COR-L47 (cell line): ENCODE results near the gene ZNRF2.
"Not testable (repeated sequence)": the region's sequence is repeated elsewhere in the genome, so short reads cannot be mapped to it uniquely, and the experiment has no call there.

Experiments used
- DNase-seq: peaks from one replicate; lab custom pipeline; 2025; lab: John Stamatoyannopoulos, UW

ZNRF2 gene

DNA sequence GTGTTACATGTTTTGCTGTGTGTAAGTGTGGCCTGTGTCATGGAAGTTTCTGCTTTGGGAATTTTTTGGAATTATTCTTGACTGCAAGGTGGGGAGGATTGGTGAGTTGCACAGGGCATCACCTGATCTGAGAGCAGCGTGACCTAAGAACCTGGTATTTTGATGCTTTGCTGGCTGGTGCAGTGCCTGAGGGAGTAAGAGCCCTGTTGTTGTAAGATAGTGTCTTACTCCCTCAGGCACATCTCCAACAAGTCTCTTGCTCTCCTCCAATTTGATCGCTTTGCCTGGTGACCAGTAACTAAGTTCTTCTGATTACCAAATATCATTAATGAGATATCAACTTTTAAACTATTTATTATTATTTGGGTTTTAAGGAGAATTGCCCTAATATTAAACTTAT lies 5.2 kb downstream of the ZNRF2 start:
- DNase-seq, result not testable (repeated sequence)

DNA sequence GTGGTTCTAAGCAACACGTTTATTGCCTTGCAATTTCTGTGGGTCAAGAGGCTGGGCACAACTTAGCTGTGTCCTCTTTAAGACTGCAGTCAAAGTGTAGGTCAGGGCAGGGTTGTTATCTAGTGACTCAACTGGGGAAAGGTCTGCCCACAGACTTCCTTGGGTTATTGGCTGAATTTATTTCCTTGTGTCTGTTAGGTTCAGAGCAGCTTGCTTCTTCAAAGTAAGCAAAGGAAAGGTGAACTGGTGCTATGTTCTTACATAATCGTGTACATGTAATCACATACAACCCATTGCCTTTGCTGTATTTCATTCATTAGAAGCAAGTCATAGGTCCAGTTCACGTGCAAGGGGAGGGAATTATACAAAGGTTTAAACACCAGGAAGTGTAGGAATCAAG lies 5.9 kb downstream of the ZNRF2 start:
- DNase-seq, result not testable (repeated sequence)

DNA sequence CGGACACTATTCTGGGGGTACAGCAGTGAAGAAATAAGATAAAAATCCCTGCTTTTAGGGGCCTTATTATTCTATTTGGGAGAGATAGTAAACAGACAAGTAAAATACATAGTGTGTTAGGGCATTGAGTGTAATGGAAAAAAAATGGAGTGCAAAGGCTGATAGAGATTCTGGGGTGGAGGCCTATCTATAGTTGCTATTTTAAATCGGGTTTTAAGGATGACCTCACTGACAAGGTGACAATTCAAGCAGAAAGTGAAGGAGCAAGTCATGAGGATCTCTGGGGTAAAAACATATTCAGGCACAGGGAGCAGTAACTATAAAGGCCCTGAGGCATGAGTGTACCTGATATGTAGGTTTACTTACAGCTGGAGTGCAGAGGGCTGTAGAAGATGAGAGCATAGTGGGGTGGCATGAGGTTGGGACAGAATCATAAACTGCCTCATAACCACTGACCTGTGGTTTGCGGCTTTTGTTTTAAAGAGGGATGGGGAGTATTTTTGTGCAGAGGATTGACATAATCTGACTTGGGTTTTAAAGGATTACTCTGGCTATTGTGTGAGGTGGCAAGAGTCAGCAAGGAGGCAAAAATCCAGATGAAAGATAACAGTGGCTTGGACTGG lies 8.1 kb downstream of the ZNRF2 start:
- DNase-seq, result not testable (repeated sequence)

DNA sequence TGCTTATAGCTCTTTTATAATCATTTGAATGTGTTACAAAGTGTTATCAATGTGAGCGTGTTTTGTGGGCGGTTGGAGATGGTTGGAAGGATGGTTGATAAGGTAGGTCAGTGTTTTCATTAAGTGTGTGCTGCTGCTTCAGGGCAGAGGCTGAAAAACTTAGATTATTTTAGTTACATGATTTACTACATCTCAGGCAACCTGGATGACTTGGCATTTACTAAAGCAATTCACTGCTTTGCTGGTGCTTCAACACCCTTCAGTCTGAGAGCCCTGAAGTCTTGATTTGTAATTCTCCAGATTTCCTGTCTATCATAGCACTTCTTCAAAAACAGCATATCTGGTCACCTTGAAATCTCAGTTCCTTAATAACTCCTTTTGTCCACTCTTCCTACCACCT lies 11.9 kb downstream of the ZNRF2 start:
- not testable (repeated sequence) for DNase-seq

DNA sequence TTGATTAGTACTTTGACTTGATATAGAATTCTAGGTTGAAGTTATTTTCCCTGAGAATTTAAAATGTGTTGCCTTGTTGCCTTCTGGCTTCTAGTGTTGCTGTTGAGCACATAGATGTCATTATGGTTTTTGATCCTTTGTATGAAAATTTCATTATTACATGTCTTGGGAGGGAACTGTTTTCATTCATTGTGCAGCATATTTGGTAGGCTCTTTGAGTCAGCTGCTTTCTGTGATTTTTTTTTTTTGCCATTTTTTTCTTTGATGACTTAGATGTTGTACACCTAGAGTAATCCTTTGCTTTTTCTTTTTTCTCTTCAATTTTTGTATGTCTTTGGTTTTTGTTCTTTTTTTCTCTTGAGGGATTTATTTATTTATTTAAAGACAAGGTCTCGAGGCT lies 13.1 kb downstream of the ZNRF2 start:
- DNase-seq, result not testable (repeated sequence)

DNA sequence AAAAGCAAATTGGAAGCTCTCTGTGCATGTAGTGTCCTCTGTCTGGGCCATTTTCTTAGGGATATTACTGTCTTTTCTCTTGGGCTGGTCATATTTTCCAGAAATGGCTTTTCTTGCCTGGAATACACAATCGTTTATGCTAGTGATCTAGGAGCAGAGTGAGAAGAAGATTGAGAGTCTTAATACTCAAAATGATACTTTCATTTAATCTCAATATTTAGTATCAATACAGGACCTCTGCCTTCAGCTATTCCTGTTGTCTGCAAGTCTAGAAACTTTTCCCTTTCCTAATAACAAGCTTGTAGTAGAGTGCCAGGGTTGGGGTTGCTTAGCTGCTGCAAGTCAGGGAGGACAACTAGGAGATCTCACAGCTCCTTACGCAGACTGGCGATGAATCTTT lies 14.0 kb downstream of the ZNRF2 start:
- DNase-seq, result not testable (repeated sequence)

DNA sequence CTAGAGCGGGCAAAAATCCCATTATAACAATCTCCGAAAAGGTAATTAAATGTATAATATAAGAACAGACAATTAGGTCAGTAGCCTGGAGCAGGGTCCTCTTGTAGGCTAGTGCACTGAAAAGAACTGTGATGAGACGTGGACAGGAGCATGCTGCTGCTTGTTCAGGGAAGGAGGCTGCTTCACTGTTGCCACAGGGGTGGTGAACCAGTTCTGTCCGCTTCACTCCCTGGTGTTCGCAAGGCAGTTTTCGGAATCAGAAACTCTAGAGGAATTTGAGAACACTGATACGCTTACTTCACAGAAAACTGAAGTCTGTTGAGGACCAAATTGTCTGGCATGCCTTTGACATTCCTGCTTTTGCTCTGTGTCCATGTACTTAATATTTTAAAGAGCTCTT lies 17.4 kb downstream of the ZNRF2 start:
- no peak for DNase-seq

DNA sequence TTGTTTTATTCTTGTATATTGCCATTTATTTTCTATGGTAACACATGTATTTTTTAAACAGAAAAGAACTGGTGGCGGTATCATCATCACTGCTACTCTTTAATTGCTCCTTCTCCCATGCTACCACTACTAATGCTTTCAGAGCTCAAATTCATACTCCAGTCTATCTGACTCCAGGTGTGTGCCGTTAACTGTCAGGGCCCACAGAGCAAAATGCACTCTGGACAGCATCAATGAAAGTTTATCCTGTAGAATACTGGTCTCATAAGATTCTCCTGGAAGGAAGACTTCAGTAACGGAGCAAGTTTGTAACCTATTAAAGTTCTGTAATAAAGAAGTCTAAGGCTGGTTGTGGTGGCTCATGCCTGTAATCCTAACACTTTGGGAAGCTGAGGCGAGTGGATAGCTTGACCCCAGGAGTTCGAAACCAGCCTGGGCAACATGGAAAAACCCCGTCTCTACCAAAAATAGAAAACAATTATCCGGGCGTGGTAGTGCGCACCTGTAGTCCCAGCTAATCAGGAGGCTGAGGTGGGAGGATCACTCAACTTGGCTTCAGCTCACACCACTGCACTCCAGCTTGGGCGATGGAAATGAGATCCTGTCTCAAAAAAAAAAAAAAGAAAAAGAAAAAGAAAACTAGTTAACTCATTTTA lies 18.4 kb downstream of the ZNRF2 start:
- no peak for DNase-seq

DNA sequence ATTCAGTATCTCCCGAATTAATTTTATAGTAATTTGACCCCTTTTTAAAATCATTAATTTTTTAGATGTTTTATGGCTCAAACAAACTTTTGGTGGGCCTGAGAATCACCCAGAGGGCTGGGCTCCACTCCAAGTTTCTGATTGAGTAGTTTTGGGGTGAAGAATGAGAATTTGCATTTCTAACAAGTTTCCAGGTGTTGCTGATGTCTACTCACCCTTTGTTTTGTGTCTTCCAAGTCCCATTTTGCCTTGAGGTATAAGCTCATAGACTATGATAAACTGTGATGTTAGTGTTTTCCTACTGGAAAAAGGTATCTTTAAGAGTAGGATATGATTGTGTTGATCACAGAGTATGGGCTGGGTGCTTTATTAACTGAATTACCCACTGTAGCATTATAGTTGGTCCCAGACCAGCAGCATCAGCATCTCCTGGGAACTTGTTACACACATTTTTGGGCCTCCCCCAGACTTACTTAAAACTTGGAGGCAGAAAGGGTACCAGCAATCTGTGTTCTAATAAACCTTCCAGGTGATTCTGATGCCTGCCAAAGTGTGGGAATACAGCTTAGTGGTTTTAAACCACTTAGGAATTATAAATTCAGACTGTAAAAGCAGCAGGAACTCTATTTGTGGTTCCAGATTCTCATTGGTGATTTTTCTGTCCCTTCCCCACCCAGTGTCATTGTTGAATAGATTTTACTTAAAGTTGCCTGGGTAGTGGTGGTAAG lies 19.1 kb downstream of the ZNRF2 start:
- DNase-seq, result no peak

DNA sequence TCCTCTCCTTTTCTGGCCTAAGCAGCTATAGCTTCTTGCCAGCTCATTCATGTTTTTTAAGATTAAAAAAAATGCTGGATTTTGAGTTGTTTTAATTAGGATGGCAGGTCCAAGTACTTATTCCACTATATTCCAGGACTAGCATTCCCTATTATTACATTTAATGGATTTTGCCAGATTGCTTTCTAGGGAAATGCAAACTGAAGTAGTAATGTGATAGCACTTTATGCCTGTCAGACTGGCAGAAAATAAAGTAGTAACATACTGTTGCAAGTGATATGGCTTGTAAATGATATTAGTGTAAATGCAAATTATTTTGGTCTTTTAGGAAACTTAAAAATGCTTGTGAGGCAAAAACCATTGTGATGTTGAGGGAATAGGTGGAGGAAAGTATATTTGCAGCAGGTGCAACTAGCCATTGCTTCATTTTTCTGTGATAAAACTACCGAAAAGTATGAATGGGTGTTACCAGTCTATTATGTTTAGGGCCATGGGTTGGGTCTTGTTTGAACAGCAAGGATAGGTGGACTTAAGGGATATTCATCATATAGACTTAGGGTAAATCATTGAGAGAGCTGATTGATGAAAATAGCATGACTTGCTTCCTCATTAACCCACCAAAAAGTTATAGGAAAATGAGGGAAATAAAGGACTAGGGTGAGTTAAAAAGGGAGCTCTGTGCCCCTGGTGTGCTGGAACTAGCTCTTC lies 19.9 kb downstream of the ZNRF2 start:
- no peak for DNase-seq

DNA sequence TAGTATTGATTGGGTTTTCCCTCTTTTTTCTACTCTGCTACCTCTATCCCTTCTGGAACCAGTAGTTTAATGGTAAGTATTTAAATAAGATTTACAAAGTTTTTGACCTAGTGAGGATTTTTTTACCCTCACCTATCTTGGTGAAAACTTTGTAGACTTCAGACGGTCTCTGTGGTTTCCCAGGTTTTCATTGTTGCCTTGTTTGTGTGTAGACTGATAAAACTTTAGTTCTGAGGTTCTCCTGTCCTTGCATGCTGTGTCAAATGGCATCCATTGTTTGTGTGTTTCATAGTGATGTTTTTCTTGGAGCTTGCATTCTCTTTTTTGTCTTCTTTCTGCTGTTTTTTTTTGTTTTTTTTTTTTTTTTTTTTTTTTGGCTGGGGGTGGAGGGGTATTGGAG lies 22.6 kb downstream of the ZNRF2 start:
- no peak for DNase-seq

DNA sequence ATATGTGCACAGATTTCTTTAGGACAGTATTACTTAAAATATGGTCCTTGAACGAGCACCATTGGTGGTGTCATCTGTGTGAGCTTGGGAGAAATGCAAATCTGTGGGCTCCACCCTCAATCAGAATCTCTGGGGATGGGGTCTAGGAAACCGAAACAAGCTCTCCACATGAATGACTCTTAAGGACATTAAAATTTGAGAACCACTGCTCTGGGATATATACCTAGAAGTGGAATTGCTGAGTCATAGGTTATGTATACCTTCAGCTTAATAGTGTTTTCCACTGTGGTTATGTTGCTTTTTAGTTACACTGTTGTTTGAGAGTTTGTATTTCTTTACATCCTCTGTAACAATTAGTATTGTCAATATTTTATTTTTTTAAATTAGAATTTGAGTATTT lies 24.0 kb downstream of the ZNRF2 start:
- no peak for DNase-seq

DNA sequence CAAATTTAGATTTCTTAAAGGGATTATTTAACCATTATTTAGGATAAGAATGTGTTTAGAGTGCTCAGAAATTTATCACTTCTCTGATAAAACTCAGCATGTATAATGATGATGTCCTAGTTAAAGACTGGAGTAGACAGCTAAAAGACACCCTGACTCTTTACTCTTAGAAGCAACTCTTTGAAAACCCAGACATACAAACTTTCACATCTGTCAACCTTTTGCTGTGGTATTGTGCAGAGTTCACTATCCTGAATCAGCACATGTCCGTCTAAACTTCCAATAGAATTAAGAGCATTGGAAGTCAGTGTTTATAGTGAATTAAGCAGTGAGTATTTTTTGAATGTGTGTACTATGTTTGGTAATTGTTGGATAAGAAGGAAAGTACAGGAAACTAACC lies 24.9 kb downstream of the ZNRF2 start:
- no peak for DNase-seq

DNA sequence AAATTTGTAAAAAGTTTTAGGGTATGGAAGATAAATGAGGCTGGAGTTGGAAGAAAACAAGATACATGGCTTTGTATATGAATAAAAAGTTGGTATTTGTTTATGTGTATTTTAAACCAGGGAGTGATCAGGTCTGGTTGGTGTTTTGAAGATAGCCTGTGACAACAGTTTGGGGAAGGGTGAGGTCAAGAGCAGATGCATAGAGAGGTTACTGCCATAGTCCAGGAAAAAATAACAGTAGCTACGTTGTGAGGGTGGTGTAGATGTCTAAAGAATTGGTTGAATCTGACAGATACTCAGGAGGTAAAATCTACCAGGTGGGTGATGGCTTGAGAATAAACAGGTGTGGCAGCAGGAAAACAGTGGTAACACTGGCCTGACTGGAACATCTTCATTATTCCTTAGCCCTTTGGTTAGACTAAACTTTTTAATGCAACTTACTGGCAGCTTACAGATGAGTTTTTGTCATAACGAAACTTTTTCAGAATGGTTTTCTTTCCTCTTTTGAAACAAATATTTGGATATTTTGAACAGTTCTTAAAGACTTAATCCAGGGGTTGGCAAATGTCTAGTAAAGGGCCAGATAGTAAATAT lies 25.5 kb downstream of the ZNRF2 start:
- DNase-seq, result no peak

DNA sequence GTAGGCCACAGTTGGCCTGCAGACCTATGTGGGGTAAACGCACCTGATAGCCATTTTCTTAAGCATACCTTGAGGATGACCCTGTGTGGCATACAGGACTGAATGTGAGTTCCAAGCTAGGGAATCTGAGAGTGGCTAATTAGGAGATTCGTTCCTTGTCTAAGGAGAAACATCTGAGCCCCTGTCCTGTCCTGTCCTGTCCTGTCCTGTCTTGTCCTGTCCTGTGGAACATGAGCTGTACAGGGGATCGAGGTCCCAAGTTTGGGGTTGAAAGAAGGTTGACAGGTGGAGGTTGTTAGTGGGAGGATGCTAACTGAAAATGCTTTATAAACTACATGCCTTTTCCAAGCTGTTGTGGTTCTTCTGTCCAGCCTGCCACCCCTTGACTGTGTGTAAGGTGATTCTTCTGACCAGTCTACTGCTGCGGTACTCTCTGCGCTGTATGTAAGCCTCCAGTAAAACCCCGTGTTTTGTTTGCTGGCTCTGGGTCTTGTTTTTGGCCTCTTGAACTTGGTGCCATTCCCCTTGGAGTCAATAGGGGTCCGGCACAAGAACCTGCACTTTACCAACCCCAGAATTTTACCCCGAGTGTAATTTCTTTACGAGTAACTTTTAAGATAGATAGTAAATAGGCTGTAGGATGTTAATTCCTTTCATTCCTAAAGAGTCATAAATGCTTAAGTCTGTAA lies 26.4 kb downstream of the ZNRF2 start:
- no peak for DNase-seq

DNA sequence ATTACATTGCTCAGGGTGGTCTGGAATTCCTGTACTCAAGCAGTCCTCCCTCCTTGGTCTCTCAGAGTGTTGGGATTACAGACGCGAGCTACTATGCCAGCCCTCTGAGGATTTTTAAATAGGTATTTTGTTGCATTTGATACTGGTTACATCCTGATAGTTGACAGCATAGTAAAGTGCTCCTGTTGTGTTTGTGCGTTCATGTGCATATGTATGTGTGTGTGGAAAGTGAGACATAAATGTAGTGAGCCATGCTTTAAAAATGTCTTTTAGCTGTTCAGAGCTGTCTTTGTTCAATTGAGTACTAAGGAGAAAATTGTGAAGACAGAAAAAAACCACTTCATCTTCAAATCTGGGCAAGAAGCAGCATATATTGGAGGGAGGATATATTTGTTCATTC lies 27.8 kb downstream of the ZNRF2 start:
- no peak for DNase-seq

DNA sequence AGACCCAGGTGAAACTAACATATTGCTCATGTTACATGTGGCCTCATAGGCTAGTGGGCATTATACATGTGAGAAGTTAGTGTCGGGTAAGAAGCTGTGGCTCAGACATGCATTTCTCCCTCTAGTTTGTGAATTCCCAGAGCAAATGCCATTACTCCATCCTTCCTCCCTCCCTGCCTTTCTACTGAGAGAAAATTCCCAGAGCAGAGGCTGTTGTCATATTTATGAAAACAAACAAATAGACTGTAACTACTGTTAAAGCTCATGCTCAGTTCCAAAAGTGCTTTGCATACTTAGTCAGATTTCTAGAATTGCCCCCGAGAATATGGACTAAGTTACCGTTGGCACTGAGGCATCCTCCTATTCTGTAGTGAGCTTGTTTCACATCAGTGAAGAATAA lies 29.0 kb downstream of the ZNRF2 start:
- no peak for DNase-seq

DNA sequence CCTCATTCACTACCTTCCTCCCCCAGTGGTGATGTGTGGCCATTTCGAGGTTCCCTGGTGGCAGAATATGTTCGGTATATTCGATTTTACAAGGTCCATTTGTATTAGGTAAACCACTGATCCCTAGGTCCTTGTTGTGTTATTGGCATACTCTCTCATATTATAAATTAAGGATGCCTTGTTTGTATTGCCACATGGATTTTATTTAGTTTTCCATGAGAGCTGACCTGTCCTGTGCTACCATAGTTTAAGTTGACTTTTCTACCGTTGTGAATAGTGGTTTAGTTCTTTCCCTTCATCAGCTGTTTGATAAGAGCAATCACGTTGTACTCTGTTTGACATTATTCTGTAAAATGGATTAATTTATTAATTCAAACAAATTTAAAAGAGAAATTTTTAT lies 29.4 kb downstream of the ZNRF2 start:
- no peak for DNase-seq

DNA sequence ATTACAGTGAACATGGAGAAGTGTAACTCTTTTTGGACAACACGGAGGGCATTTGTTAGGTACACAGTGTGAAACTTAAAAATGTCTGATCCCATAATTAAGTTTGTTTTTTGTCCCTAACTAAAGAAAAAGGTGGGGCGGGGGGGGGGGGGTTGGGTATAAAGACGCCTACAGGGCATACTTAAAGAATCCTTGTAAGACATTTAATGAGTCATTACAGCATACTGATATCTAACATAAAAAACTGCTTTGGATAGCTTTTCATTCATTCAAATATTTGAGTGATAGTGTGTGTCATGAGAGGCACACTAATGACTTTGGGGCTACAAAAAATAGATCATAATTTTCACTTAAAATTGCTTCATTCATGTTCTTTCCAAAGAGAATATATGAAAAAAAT lies 31.2 kb downstream of the ZNRF2 start:
- DNase-seq, result no peak

DNA sequence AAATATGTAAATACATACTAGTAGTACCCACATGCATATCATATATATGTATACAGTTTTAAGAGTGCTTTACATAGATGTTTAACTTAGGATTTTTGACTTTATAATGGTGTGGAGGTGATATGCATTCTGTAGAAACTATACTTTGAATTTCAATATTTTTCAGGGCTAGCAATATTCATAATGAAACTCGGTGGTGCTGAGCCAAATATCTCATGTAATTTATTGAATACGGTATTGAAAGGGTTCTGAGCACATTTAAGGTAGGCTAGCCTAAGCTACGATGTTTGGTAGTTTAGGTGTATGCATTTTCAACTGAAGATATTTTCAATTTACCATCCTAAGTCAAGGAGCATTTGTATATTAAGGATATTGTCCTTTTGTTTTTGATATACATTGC lies 36.0 kb downstream of the ZNRF2 start:
- no peak for DNase-seq

DNA sequence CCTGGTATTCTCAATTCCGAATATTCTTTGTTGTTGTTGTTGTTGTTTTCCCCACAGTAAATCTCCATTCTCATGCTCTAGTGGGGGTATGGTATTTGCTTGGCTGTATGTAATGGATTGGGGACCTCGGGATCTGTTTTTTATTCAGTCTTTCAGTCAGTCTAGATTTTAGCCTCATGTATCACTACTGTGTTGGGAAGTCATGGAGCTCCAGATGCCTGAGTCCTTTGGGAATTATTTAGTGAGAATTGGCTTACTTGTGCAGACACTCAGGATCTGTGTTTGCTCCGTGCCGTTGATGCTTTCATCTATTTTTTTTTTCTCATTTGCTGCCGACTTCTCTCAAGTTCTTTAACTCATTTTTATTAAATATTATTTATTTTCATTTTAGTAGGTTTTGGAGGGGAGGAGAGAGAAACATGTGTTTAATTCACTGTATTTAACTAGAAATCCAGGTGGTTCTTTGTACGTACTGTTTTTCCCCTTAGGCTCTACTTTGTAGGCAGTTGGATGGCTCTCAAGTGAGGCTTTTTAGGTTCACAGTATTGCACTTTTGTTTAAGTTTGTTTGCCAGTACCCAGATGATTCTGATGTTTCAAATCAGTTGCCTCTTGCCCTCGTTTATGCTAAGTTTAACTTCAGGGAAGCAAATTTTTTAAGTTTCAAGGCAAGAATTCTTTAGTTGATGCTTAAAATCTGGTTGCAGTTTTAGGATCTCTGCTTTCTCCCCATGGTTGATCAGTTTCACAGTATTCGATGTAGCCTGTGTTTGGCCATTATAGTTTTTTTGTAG lies 36.9 kb downstream of the ZNRF2 start:
- no peak for DNase-seq
